ENCODE measurements around the gene AGAP5. TPM values are rescaled to one million over a fixed set of nuclear protein-coding genes. Genes with fewer than 3 reads are reported as not detected.
"Not testable (repeated sequence)": the region's sequence is repeated elsewhere in the genome, so short reads cannot be mapped to it uniquely, and the experiment has no call there.

The AGAP5 gene
- total RNA-seq, 1 donor from 2014 or later, result 1.1 TPM

DNA sequence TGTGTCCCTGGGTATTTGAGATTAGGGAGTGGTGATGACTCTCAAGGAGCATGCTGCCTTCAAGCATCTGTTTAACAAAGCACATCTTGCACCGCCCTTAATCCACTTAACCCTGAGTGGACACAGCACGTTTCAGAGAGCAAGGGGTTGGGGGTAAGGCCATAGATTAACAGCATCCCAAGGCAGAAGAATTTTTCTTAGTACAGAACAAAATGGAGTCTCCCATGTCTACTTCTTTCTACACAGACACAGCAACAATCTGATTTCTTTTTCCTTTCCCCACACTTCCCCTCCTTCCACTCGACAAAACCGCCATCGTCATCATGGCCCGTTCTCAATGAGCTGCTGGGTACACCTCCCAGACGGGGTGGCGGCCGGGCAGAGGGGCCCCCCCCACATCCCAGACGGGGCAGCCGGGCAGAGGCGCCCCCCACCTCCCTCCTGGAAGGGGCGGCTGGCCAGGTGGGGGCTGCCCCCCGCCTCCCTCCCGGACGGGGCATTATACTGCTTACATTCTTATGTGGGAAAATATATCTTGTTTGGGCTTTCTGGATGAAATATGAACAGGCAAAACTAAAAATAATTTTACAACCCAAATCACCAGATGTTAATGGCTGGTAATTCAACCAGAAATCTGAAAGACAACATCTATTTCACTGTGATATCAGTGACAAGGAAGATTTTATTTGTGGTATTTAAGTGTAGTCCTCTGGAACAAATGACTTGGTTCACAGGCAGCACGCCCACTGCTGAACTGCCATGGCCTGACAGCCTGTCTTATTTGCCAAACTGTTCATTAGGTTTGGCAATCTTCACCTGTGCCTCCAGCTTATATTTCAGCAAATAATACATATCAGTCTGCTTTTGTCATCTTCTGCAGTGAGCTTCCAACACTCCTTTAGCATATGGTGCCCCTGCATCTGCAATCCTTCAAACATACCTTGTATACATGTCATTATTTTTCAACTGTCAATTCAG, 17.6 kb upstream of the AGAP5 start:
- DNase-seq (ENCODE audit: low read depth, low spot score), result not testable (repeated sequence)

DNA sequence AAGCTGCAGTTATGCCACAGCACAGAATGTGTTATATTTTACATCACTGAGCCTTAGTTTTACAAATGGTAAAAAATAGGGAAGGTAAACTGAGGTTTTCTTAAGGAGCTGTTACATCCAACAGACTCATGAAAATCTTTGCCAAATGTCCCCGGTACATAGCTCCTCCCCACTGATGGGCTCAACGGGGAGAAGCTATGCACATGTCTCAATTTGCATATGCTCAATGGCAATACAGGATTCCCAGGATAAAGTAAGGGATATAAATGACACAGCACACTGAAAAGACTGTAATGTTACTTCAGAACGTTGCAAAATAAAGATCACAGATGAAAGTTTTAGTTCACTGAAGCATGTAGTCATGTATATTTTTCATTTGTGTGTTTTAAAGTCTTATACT, 16.6 kb upstream of the AGAP5 start:
- not testable (repeated sequence) for DNase-seq (ENCODE audit: low read depth, low spot score)

DNA sequence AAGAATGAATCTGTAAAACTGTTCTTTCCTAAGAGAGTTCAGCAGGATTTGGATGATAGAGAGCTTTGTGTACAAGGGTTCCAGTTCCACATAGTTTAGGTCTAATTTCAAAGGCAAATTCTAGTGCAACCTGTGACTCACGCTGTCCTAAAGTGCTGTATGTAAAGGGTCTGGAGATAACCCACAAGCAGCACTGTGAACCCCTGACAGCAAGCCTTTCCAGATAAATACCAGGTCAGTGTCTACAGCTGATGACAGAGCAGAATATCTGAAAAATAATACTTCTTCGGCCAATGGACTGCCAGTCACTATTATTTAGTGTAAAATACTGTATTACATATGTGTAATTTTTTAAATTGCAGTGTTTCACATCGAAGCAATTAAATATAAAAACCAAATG, 16.0 kb upstream of the AGAP5 start:
- DNase-seq (ENCODE audit: low read depth, low spot score), result not testable (repeated sequence)

DNA sequence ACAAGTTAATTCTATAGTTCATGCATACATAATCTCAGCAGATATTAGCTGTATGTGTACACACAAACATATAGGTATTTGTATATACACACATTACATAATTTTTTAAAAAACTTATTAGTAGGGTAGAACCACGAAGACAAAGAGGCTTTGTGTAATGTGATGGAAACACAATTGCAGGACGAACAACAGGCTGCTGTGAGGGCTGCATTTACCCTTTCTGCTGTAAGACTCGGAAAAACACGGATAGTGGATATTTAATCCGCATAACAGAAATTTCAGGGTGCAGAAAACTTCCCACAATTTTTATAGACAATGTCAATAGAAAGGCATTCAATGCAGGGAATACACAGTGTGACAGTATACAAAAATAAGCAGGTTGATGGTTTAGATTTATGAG, 13.8 kb upstream of the AGAP5 start:
- DNase-seq (ENCODE audit: low read depth, low spot score), result not testable (repeated sequence)

DNA sequence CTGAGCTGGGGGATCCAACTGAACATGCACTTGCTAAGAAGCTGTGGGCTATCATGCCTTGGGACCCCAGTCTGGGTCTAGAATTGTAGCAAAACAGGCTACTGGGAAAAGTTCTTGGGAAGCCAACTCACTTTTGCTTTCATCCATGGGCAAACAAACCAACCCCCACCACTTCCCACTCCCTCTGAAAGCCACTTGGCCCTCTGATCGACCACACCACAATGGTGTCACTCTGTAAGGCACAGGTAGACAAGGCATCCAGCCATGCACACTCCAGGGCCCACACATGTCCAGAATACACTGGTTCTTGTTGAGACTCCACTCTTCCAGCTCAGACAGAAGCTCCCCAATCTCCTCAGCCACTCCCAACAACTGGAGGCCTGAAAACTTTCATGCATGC, 10.2 kb upstream of the AGAP5 start:
- DNase-seq (ENCODE audit: low read depth, low spot score), result not testable (repeated sequence)

DNA sequence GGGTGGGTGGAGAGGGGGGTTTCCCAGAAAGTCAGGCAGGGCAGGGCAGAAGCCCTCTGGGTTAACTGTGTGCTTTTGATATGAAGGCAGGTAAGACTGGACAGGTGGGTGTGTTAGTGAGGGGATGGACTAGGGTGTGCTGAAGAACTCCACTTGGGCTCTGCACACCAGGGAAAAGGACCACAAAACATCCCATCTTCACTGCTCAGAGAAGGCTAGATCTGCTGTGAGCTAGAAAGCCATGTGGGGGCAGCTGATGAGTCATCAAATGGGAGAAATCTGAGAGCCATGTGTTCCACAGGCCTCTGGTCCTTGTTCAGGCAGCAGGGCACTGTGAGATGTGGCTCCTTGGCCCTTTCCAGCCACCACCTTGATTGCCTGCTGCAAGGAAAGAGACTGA, 9.7 kb upstream of the AGAP5 start:
- DNase-seq (ENCODE audit: low read depth, low spot score), result not testable (repeated sequence)

DNA sequence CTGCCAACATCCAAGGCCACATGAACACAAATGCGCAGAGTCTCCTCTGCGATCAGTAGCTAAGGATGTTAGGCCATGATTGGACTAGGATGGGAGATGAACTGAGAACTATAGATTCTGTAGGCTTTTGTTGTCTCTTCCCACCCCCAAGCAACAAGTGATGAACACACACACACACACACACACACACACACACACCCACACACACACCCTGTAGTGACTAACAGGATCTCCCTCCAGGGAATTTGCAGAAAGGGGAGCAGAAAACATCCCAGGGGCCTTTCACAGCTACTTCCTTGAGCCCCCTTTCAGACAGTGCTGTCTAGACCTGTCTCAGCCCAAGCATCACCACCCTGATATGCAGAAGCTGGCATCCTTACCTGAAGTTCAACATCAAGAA, 8.6 kb upstream of the AGAP5 start:
- not testable (repeated sequence) for DNase-seq (ENCODE audit: low read depth, low spot score)

DNA sequence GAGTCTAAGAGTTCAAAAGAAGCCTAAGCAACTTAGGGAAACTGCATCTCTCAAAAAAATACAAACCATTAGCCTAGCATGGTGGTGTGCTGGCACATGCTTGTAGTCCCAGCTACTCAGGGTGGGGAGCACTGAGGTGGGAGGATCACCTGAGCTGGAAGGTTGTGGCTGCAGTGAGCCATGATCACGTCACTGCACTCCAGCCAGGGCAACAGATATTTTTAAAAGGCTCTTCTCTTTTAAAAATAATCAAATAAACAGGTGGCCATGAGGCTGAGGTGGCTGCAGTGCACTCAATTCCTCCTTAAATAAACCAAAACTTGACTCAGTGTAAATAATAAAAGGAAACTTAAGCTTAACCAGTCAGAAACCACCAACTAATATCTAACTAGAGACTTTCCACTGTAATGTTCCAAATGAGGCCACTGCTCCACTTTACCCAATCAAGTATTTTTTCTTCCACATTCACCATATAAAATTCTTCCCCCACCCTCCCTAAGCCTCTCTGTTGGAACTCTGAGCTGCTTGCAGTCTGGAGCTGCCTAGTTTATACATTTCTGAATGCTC, 7.7 kb upstream of the AGAP5 start:
- not testable (repeated sequence) for DNase-seq (ENCODE audit: low read depth, low spot score)

DNA sequence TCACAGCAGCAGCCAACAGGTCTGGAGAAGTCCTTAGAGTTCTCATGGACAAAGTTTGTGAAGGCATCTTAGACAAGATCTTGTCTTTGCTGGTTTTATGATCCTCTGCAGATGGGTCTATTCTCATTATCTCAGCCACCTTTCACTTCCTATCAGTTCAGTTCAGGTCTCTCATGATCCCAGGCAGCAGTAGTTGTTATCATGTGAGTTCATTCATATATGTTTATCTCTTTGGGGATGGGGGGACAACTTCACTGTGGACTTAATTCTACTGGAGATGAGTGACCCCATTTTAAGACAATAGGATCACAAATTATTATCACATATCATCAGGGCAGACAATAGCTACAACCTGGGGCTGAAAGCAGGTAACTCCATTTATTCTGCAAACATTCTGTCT, 6.0 kb upstream of the AGAP5 start:
- DNase-seq (ENCODE audit: low read depth, low spot score), result not testable (repeated sequence)

DNA sequence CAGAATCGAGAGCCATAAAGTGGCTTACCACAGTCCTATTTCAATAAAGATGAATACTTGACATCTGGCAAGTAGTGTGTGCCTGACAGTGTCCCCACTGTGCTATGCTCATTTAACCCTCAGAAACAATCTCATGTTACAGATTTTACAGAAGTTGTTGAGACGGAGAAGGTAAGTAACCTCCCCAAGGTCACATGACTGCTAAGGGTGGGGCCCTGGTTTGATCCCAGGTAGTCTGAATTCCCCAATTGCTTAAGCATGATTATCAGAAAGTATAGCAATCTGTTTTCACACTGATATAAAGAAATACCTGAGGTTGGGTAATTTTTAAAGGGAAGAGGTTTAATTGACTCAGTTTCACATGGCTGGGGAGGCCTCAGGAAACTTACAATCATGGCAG, 910 bp upstream of the AGAP5 start:
- not testable (repeated sequence) for DNase-seq (ENCODE audit: low read depth, low spot score)

DNA sequence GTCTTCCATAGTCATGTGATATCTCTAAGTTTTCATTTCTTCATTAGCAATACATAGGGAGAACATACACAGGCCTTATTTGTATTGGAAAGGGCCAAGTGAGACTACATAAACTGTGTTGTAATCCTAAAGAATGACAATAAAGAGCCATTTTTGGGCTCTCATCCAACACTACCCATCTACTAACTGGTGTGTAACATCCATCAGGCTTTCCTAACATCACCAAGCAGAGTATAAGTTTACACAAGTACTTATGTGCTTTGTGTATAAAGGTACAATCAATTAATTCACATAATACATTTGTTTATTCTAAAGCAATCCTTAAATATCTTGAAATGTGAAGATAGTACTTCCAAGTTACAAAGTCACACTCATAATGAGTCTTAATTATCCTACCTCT, 2.6 kb downstream of the AGAP5 start:
- not testable (repeated sequence) for DNase-seq (ENCODE audit: low read depth, low spot score)

DNA sequence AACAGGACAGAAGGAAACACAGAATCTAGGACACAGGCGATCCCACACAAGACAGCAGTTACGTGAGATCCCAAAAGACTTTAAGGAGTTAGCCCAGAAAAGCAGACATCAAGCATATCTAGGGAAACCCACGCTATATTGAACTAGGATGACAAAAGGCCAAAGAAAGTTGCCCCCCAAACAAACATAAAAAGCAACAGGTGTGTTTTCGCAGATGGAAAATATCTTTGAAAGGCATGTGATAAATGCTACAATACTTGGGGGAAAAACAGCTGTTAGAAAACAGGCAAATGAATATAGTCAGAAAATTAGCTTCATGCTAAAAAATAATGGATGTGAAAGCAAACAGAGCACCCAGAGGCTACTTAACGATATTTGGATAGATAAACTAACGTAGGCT, 7.2 kb downstream of the AGAP5 start:
- DNase-seq (ENCODE audit: low read depth, low spot score), result not testable (repeated sequence)

DNA sequence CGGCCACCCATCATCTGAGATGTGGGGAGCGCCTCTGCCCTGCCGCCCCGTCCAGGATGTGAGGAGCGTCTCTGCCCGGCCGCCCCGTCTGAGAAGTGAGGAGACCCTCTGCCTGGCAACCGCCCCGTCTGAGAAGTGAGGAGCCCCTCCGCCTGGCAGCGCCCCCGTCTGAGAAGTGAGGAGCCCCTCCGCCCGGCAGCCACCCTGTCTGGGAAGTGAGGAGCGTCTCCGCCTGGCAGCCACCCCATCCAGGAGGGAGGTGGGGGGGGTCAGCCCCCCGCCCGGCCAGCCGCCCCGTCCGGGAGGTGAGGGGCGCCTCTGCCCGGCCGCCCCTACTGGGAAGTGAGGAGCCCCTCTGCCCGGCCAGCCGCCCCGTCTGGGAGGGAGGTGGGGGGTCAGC, 8.3 kb downstream of the AGAP5 start:
- DNase-seq (ENCODE audit: low read depth, low spot score), result not testable (repeated sequence)

DNA sequence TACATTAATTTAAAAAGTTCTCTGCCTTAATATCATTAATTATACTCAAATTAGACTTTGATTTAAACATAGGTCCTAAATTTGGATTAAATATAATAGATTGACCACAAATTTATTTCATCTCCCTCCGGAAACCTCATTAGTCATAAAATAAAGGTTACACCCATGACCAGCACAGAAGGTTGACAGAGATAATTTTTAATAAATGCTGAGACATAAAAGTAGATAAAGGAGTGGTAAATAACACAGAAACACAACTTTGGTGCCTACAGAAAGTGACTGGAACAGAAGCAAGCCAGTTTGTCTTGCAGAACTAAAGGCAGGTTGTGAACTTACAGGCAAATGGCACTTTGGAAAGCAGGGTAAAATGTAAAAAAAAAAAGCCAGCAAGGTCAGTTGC, 10.3 kb downstream of the AGAP5 start:
- DNase-seq (ENCODE audit: low read depth, low spot score), result not testable (repeated sequence)

DNA sequence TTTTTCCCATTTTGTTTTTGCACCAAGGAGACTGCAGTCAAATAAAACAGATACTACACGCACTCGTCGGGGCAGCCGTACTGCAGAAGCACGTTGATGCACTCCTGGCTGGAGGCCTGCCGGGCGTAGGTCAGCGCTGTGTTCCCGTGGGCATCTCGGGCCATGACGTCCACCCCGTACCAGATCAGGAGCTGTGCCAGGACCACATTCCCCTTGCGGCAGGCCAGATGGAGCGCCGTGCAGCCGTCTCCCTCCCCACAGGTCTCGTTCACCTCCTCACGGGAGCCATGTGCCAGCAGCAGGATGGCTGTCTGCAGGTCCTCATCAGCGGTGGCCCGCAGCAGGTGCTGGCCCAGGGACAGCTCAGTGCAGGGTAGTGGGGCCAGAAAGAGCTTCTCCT, 23.4 kb downstream of the AGAP5 start:
- DNase-seq (ENCODE audit: low read depth, low spot score), result not testable (repeated sequence)

DNA sequence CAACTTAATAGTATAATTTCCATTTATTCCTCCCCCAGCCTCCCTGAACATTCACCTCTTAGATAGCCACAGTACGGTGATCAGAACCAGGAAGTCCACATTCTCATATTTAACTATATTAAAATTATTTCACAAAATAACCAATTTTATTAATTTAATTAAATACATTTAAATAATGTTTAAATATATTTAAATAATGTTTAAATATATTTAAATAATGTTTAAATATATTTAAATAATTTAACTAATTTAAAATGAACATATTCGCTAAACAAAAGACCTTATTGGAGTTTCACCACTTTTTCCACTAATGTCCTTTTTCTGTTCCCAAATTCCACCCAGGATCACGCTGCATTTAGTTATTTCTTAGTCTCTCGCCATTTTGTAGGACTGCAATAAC, 29.5 kb downstream of the AGAP5 start:
- not testable (repeated sequence) for DNase-seq (ENCODE audit: low read depth, low spot score)

DNA sequence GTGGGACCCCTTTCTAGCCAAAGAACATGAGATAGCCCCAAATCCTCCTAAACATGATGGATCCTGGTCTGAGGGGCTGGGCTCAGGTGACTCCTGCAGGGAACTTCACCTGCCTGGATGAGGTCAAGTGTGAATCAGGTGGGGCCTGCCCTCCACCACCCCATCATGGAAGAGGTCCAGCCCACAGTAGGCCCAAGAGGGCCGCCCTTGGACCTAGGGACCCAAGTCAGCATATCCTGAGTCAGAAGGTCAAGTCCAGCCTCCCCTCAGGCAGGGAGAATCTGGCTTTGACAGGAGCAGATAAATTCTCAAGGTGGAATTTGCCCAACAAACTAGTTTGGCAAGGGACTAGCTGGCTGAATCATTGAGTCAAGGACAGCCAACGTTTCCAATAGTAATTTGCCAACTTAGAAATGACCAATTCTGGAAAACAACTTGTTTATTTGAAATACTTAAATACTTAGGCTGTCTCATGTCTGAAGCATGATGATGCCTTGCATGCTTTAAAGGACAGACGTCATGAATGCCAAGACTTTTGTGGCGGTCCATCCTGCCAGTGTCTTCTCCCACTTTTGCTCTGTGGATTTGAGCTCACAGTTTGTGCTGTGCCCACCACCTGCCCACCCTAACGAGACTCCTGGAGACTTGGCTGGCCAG, 31.6 kb downstream of the AGAP5 start:
- not testable (repeated sequence) for DNase-seq (ENCODE audit: low read depth, low spot score)

DNA sequence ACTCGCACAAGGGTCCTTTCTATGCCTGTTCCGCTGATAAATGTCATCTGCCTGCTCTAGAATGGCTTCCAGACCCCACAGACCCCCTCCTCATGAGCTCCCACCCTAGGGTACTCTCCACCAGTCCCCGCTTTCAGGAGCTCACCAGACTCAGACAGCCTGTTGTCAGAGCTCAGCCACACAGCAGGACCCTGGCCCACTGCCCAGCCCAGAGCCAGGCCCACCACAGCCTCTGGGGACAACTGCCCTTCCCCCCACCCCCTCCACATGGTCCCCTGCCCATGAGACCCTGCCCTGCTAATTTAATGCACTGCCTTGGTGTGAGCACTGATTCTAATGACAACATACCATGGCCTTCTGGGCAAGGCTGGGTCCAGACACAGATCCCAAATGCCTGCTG, 32.3 kb downstream of the AGAP5 start:
- not testable (repeated sequence) for DNase-seq (ENCODE audit: low read depth, low spot score)

DNA sequence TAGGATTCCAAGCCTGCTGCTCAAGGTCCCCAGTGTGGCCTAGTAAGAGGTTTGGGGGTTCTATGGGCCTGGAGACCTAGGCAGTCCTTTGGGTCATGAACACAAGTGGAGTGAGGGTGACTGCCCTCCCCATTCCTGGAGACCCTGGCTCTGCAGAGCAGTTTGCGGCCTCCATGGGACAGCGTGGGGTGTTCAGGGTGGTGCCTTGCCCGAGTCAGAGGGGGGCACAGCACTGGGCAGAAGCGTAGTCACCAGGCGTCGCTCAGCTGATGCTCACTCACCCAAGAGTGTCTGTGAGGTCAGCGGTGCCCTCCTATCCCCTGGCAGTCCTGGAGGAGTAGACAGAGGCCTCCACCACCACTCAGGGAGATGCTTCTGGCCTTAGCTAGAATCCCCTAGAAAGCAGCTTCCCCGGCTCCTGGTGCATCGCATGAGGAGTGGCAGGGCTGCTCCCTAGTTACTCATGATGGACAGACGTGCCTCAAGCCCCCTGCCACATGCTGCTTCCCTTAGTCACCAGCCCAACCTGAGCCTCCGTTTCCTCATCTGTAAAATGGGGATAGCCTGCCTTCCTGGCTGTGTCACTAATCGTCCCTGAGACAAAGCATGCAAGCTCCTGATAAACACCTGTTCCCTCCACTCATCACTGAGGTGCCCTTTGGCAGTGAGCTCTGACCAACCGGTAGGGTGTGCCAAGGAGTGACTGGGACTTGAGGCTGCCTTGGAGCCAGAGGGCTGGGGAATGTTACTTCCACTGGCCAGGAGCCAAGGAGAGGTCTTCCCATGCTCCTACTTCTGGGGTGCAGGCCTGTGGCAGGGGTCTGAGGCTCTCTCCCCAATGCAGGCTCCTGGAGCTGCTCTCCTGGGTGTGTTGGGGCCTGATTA, 33.5 kb downstream of the AGAP5 start:
- DNase-seq (ENCODE audit: low read depth, low spot score), result not testable (repeated sequence)

DNA sequence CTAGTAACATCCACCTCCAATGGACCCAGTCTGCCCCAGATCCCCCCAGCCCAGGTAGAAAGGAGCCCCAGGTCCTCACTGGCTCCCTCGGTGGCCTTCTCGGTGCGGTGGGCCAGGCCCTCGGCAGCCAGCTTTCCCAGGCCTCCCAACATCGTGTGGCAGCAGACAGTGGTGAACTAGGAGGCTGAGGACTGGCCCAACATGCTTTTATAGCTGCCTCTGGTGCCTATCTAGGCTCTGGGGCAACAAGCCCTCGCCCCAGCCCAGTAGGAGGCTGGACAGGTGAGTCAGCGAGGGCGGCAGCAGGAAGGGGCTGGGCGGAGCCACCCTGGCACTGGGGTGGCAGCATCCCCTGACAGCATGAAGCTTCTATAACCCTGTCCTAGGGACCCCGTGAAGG, 34.3 kb downstream of the AGAP5 start:
- not testable (repeated sequence) for DNase-seq (ENCODE audit: low read depth, low spot score)

DNA sequence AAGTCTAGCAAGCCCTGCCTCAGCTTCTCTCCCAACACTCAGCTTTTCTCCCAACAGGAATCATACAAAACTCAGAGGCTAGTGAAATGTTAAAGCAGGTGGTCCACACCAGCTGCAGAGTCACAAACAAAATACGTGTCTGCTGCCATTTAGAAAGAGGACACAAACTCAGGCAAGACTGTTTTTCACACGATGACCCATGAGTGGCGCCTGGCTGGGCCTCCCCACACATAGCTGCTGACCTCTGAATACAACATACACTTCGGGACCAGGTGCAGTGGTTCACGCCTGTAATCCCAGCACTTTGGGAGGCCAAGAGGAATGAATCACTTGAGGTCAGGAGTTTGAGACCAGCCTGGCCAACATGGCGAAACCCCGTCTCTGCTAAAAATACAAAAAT, 35.2 kb downstream of the AGAP5 start:
- DNase-seq (ENCODE audit: low read depth, low spot score), result not testable (repeated sequence)

Data from pulmonary artery endothelial cell (primary cell).